ENCODE measurements around the gene VSX1.

The VSX1 gene

DNA sequence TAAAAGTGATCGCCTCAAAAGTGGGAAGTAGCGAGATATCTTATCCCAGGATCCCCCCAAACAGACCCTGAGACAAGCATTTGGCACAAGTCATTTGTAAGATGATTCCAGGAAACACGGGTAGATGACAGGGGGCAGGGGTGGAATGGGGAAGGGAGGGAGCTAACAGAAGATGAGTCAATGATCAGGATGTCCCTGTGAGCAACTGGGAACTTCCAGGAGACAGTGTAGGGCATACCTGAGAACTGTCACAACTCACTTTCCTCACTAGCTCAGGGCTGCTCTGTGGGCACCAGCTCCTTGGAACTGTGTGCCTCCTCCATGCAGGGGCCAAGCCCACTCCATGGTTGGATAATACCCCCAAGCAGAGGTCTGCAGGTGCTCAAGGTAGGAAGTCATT lies 38.5 kb upstream of the VSX1 start:
- Histone ChIP-seq H3K9ac (ENCODE audit: insufficient read length) (no peak overlapping the region), H3K9me3 (ENCODE audit: low read depth, low read length) (no peaks in the 10 kb centered on the region), H3K4me3 (no peak overlapping the region), H3K27ac (no peak overlapping the region), H3K36me3 (ENCODE audit: insufficient read depth, low read length) (no peaks in the 10 kb centered on the region)
- TF ChIP-seq EZH2 (IDR thresholded peaks at IDR 0.05), result no peak
- no peak for TF ChIP-seq FOXP2 (optimal IDR thresholded peaks at IDR 0.05; ENCODE audit: control extremely low read depth, extremely low read length, insufficient read depth)
- no peak for TF ChIP-seq POLR2AphosphoS5 (IDR thresholded peaks at IDR 0.05; ENCODE audit: borderline replicate concordance, low read depth, low read length)
- no peak for DNase-seq (ENCODE audit: low read depth, low spot score)

DNA sequence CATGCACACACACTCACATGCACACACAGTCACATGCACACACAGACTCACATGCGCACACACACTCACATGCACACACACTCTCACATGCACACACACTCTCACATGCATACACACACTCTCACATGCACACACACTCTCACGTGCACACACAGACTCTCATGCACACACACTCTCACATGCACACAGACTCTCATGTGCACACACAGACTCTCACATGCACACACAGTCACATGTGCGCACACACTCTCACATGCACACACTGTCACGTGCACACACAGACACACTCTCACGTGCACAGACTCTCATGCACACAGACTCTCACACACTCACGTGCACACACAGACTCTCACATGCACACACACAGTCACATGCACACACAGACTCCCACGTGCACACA lies 36.6 kb upstream of the VSX1 start:
- no peak overlapping the region for H3K27ac ChIP-seq
- H3K36me3 ChIP-seq (ENCODE audit: insufficient read depth, low read length), result no peaks in the 10 kb centered on the region
- DNase-seq (ENCODE audit: low read depth, low spot score), result no peak
- no peaks in the 10 kb centered on the region for H3K9me3 ChIP-seq (ENCODE audit: low read depth, low read length)
- no peak overlapping the region for H3K9ac ChIP-seq (ENCODE audit: insufficient read length)
- no peak overlapping the region for H3K4me3 ChIP-seq
- TF ChIP-seq FOXP2 (optimal IDR thresholded peaks at IDR 0.05; ENCODE audit: control extremely low read depth, extremely low read length, insufficient read depth) (no peak), EZH2 (IDR thresholded peaks at IDR 0.05) (no peak), POLR2AphosphoS5 (IDR thresholded peaks at IDR 0.05; ENCODE audit: borderline replicate concordance, low read depth, low read length) (no peak)

DNA sequence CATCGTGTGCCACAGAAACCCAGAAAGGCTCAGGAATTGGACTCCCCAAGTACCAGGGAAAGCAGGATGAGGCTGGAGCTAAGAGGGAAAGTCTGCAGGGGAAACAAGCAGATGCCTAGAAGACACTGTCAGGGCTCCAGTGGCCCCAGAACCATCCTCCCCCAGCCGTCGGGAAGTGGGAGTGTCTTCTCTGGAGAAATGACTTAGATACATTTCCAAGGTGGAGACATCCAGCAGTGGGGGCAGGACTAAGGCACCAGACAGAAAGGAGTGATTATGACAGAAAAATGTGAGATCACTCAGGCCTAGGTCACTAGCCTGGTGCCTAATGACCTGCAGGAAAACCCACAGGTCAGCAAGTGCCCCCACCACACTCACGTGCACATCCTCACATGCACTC lies 36.0 kb upstream of the VSX1 start:
- H3K9ac ChIP-seq (ENCODE audit: insufficient read length), result no peak overlapping the region
- TF ChIP-seq EZH2 (IDR thresholded peaks at IDR 0.05) (no peak), POLR2AphosphoS5 (IDR thresholded peaks at IDR 0.05; ENCODE audit: borderline replicate concordance, low read depth, low read length) (no peak), FOXP2 (optimal IDR thresholded peaks at IDR 0.05; ENCODE audit: control extremely low read depth, extremely low read length, insufficient read depth) (no peak)
- no peaks in the 10 kb centered on the region for H3K9me3 ChIP-seq (ENCODE audit: low read depth, low read length)
- H3K27ac ChIP-seq, result no peak overlapping the region
- no peak for DNase-seq (ENCODE audit: low read depth, low spot score)
- H3K36me3 ChIP-seq (ENCODE audit: insufficient read depth, low read length), result no peaks in the 10 kb centered on the region
- no peak overlapping the region for H3K4me3 ChIP-seq

DNA sequence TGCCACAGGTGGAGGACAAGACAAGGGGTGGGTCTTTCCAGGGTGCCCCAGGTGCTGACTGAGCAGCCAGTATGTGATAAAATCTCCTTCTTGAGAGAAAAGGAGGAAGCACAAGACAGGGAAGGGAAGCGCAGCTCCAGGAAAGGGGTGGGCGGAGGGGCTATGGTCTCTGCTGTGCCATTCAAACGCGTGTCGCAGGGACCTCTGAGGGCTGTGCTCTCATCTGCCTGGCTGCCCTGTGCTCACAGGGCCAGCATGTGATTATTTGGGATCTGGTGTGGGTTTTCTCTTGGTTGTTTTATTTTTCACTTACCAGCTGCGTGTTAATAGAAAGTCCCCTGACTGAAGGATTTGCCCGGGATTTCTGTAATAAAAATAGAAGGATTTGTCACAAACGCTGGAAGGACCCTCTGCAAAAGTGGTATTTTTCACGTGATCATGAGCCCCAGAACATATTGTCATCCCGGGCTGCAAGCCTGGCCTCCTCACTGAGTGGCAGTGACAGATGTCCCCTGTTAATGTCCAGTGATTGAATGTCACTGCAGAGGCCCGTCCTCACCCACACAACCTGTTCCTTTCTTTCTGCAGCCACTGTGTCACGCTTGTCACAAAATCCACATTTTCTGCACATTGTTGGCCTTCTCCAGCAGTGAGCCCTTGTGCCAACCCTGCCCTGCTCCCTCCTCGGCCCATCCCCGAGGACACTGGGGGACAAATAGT lies 35.0 kb upstream of the VSX1 start:
- no peaks in the 10 kb centered on the region for H3K9me3 ChIP-seq (ENCODE audit: low read depth, low read length)
- no peak for TF ChIP-seq FOXP2 (optimal IDR thresholded peaks at IDR 0.05; ENCODE audit: control extremely low read depth, extremely low read length, insufficient read depth)
- TF ChIP-seq POLR2AphosphoS5 (IDR thresholded peaks at IDR 0.05; ENCODE audit: borderline replicate concordance, low read depth, low read length), result no peak
- no peak for TF ChIP-seq EZH2 (IDR thresholded peaks at IDR 0.05)
- DNase-seq (ENCODE audit: low read depth, low spot score), result no peak
- no peak overlapping the region for H3K4me3 ChIP-seq
- no peak overlapping the region for H3K9ac ChIP-seq (ENCODE audit: insufficient read length)
- H3K36me3 ChIP-seq (ENCODE audit: insufficient read depth, low read length), result no peaks in the 10 kb centered on the region
- H3K27ac ChIP-seq, result no peak overlapping the region

DNA sequence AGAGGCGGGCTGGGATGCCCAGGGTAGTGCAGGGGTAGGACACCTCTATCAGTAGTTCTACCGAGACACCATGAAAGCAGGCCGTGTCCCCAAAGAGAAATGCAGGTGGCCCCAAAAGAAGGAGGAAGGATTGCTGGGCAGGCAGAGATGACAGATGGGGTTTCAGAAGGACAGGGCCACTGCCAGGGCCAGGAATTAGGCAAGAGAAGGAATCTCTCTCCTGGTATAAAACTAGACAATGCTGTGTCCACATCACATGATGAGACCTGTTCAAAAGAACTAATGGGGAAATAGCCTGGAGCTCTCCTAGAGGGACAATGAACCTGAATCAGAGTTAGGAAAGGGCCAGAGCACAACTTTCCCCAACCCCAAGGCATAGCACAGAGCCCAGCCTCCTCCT lies 21.6 kb upstream of the VSX1 start:
- H3K27ac ChIP-seq, result no peak overlapping the region
- no peak overlapping the region for H3K4me3 ChIP-seq
- no peaks in the 10 kb centered on the region for H3K36me3 ChIP-seq (ENCODE audit: insufficient read depth, low read length)
- H3K9ac ChIP-seq (ENCODE audit: insufficient read length), result no peak overlapping the region
- TF ChIP-seq POLR2AphosphoS5 (IDR thresholded peaks at IDR 0.05; ENCODE audit: borderline replicate concordance, low read depth, low read length), result no peak
- TF ChIP-seq FOXP2 (optimal IDR thresholded peaks at IDR 0.05; ENCODE audit: control extremely low read depth, extremely low read length, insufficient read depth), result no peak
- no peak for TF ChIP-seq EZH2 (IDR thresholded peaks at IDR 0.05)
- no peak for DNase-seq (ENCODE audit: low read depth, low spot score)
- no peaks in the 10 kb centered on the region for H3K9me3 ChIP-seq (ENCODE audit: low read depth, low read length)

GRCh38 chr20:25100914-25101313 lies 19.0 kb upstream of the VSX1 start:
- no peak for DNase-seq (ENCODE audit: low read depth, low spot score)
- Histone ChIP-seq H3K9ac (ENCODE audit: insufficient read length) (no peak overlapping the region), H3K9me3 (ENCODE audit: low read depth, low read length) (no peaks in the 10 kb centered on the region), H3K4me3 (no peak overlapping the region), H3K36me3 (ENCODE audit: insufficient read depth, low read length) (no peaks in the 10 kb centered on the region), H3K27ac (no peak overlapping the region)
- TF ChIP-seq EZH2 (IDR thresholded peaks at IDR 0.05) (no peak), POLR2AphosphoS5 (IDR thresholded peaks at IDR 0.05; ENCODE audit: borderline replicate concordance, low read depth, low read length) (no peak), FOXP2 (optimal IDR thresholded peaks at IDR 0.05; ENCODE audit: control extremely low read depth, extremely low read length, insufficient read depth) (no peak)

DNA sequence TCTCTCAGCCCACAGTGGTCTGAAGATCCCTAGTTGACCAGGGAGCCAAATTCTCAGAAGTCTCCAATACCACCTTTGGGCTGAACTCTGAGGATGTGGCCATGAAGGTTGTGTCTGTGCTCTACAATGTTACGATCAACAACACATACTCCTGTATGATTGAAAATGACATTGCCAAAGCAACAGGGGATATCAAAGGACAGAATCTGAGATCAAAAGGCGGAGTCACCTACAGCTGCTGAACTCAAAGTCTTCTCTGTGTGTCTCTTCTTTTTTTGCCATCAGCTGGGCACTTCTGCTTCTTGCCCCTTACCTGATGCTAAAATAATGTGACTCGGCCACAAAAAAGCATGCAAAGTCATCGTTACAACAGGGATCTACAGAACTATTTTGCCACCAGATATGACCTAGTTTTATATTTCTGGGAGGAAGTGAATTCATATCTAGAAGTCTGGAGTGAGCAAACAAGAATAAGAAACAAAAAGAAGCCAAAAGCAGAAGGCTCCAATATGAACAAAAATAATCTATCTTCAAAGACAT lies 17.7 kb upstream of the VSX1 start:
- Histone ChIP-seq H3K36me3 (ENCODE audit: insufficient read depth, low read length) (no peaks in the 10 kb centered on the region), H3K9ac (ENCODE audit: insufficient read length) (no peak overlapping the region), H3K9me3 (ENCODE audit: low read depth, low read length) (no peaks in the 10 kb centered on the region), H3K4me3 (no peak overlapping the region), H3K27ac (no peak overlapping the region)
- no peak for DNase-seq (ENCODE audit: low read depth, low spot score)
- TF ChIP-seq FOXP2 (optimal IDR thresholded peaks at IDR 0.05; ENCODE audit: control extremely low read depth, extremely low read length, insufficient read depth) (no peak), POLR2AphosphoS5 (IDR thresholded peaks at IDR 0.05; ENCODE audit: borderline replicate concordance, low read depth, low read length) (no peak), EZH2 (IDR thresholded peaks at IDR 0.05) (no peak)

GRCh38 chr20:25097498-25097897 lies 15.6 kb upstream of the VSX1 start:
- Histone ChIP-seq H3K36me3 (ENCODE audit: insufficient read depth, low read length) (no peaks in the 10 kb centered on the region), H3K9ac (ENCODE audit: insufficient read length) (no peak overlapping the region), H3K4me3 (no peak overlapping the region), H3K9me3 (ENCODE audit: low read depth, low read length) (no peaks in the 10 kb centered on the region), H3K27ac (no peak overlapping the region)
- no peak for TF ChIP-seq POLR2AphosphoS5 (IDR thresholded peaks at IDR 0.05; ENCODE audit: borderline replicate concordance, low read depth, low read length)
- TF ChIP-seq EZH2 (IDR thresholded peaks at IDR 0.05), result no peak
- TF ChIP-seq FOXP2 (optimal IDR thresholded peaks at IDR 0.05; ENCODE audit: control extremely low read depth, extremely low read length, insufficient read depth), result no peak
- no peak for DNase-seq (ENCODE audit: low read depth, low spot score)

Measured in SK-N-MC (cell line).